Colonic mucosa (tissue), 4 donors: ENCODE measurements around the gene NBAS. TPM values are rescaled to one million over a fixed set of nuclear protein-coding genes. Genes with fewer than 3 reads are reported as not detected.
"Not testable (repeated sequence)": the region's sequence is repeated elsewhere in the genome, so short reads cannot be mapped to it uniquely, and the experiment has no call there.

Experiments
- DNase-seq: peaks from one replicate; pipeline ENCODE4 v3.0.0-alpha.2; 2020
- H3K27ac ChIP-seq: fragments of 200-600 bp; one replicate; pipeline ENCODE4 v1.8.0; 2021
- H3K27me3 ChIP-seq: fragments of 200-600 bp; one replicate; pipeline ENCODE4 v1.8.0; 2021
- H3K36me3 ChIP-seq: fragments of 200-600 bp; one replicate; pipeline ENCODE4 v1.8.0; 2021
- H3K4me1 ChIP-seq: fragments of 200-600 bp; one replicate; pipeline ENCODE4 v1.8.0; 2021; ENCODE audit warnings: mild to moderate bottlenecking
- H3K4me3 ChIP-seq: fragments of 200-600 bp; one replicate; pipeline ENCODE4 v1.8.0; 2021
- H3K9ac ChIP-seq, 2 donors: one replicate each; pipeline ENCODE4 v1.7.0; 2013; ENCODE audit warnings: control low read depth in 2 of 2, low read depth in 2 of 2, low read length in 2 of 2
- H3K9me3 ChIP-seq: fragments of 200-600 bp; one replicate; pipeline ENCODE4 v1.8.0; 2021
- CTCF ChIP-seq: fragments of 200-600 bp; IDR thresholded peaks from one replicate; pipeline ENCODE4 v1.8.0; 2022; ENCODE audit warnings: antibody characterized with exemption, mild to moderate bottlenecking
- intact Hi-C: fragments of 100-400 bp; cut with DNase I; formaldehyde crosslinking; loops from one replicate; pipeline ENCODE4 v1.14.1; 2022
- total RNA-seq, 2 donors: library from RNA; stranded (reverse); fragmentation: NEBNext Ultra II Directional in 1 of 2; extraction: Animal tissue kit (Norgen Biotek cat#: 25700) in 1 of 2; gene quantifications; one replicate each; pipeline ENCODE4 v1.2.1, GENCODE V29; 2021
- donor health status: healthy.
- donor health status: DM: no; HTN: no; CAD: no.
- donor health status: DM: no; HTN: no; CAD: no.

The NBAS gene
- total RNA-seq, 2 donors from 2014 or later, result 34.4 to 38.9 TPM

- H3K9ac ChIP-seq, result no peak overlapping the region
- H3K4me3 ChIP-seq, result no peak overlapping the region
- no peaks in the 10 kb centered on the region for H3K4me1 ChIP-seq
- H3K36me3 ChIP-seq, result no peaks in the 10 kb centered on the region
- intact Hi-C loops, result no loop called here
- DNase-seq, result no peak
- no peaks in the 10 kb centered on the region for H3K9me3 ChIP-seq
- no peaks in the 10 kb centered on the region for H3K27me3 ChIP-seq
- no peak for TF ChIP-seq CTCF
- no peak overlapping the region for H3K27ac ChIP-seq
These were observed 342.6 kb downstream of the NBAS start for GRCh38 chr2:15218423-15219086.

GRCh38 chr2:15212249-15212648 lies 348.9 kb downstream of the NBAS start:
- Histone ChIP-seq H3K4me1 (no peaks in the 10 kb centered on the region), H3K27me3 (no peaks in the 10 kb centered on the region), H3K9me3 (no peaks in the 10 kb centered on the region), H3K27ac (no peak overlapping the region), H3K36me3 (no peaks in the 10 kb centered on the region), H3K9ac (no peak overlapping the region), H3K4me3 (no peak overlapping the region)
- TF ChIP-seq CTCF, result no peak
- intact Hi-C loops, result no loop called here
- no peak for DNase-seq

GRCh38 chr2:15210542-15210941 lies 350.6 kb downstream of the NBAS start:
- not testable (repeated sequence) for DNase-seq

GRCh38 chr2:15206419-15206818 lies 354.7 kb downstream of the NBAS start:
- Histone ChIP-seq H3K27me3 (no peaks in the 10 kb centered on the region), H3K4me3 (no peak overlapping the region), H3K9me3 (no peaks in the 10 kb centered on the region), H3K4me1 (no peaks in the 10 kb centered on the region), H3K36me3 (no peaks in the 10 kb centered on the region), H3K27ac (no peak overlapping the region), H3K9ac (no peak overlapping the region)
- intact Hi-C loops, result no loop called here
- DNase-seq, result no peak
- no peak for TF ChIP-seq CTCF

More at GRCh38 chr2:15210542-15210941, 350.6 kb downstream of the NBAS start:
- H3K9me3 ChIP-seq, H3K4me1 ChIP-seq, intact Hi-C loops, H3K9ac ChIP-seq, H3K36me3 ChIP-seq, H3K4me3 ChIP-seq, H3K27ac ChIP-seq, H3K27me3 ChIP-seq: not testable (repeated sequence)

- H3K27ac ChIP-seq, result no peak overlapping the region
- no peaks in the 10 kb centered on the region for H3K27me3 ChIP-seq
- H3K9ac ChIP-seq, result no peak overlapping the region
- H3K36me3 ChIP-seq, result no peaks in the 10 kb centered on the region
- no peaks in the 10 kb centered on the region for H3K9me3 ChIP-seq
- H3K4me3 ChIP-seq, result no peak overlapping the region
- no peaks in the 10 kb centered on the region for H3K4me1 ChIP-seq
- TF ChIP-seq CTCF, result no peak
- DNase-seq, result no peak
- intact Hi-C loops, result no loop called here
These were observed 355.6 kb downstream of the NBAS start for GRCh38 chr2:15205562-15205961.

GRCh38 chr2:15201009-15201408 lies 360.1 kb downstream of the NBAS start:
- no peaks in the 10 kb centered on the region for H3K4me1 ChIP-seq
- intact Hi-C loops, result no loop called here
- DNase-seq, result no peak
- H3K4me3 ChIP-seq, result no peak overlapping the region
- H3K27me3 ChIP-seq, result no peaks in the 10 kb centered on the region
- no peaks in the 10 kb centered on the region for H3K36me3 ChIP-seq
- H3K9ac ChIP-seq, result no peak overlapping the region
- no peak for TF ChIP-seq CTCF
- no peak overlapping the region for H3K27ac ChIP-seq
- H3K9me3 ChIP-seq, result no peaks in the 10 kb centered on the region
